Lower lobe of right lung (tissue), 2 donors: ENCODE measurements around the gene PAPPA. TPM values are rescaled to one million over a fixed set of nuclear protein-coding genes. Genes with fewer than 3 reads are reported as not detected.

Experiments used
- ATAC-seq, 2 donors: fragments of 200-7000 bp; cut with Tn5 transposase; one replicate each; pipeline ENCODE4 v1.9.1; 2020 to 2022; ENCODE audit warnings: mild to moderate bottlenecking in 2 of 2, moderate library complexity in 2 of 2
- DNase-seq: peaks from one replicate; pipeline ENCODE4 v3.0.0-alpha.2; 2020
- H3K27ac ChIP-seq: fragments of 200-600 bp; one replicate; pipeline ENCODE4 v1.8.0; 2022
- H3K27me3 ChIP-seq: fragments of 200-600 bp; one replicate; pipeline ENCODE4 v1.8.0; 2022; ENCODE audit warnings: low read depth
- H3K36me3 ChIP-seq: fragments of 200-600 bp; one replicate; pipeline ENCODE4 v1.8.0; 2022; ENCODE audit warnings: mild to moderate bottlenecking
- H3K4me1 ChIP-seq: fragments of 200-600 bp; one replicate; pipeline ENCODE4 v1.8.0; 2022
- H3K4me3 ChIP-seq: fragments of 200-600 bp; one replicate; pipeline ENCODE4 v1.8.0; 2022; ENCODE audit warnings: mild to moderate bottlenecking
- H3K9me3 ChIP-seq: fragments of 200-600 bp; one replicate; pipeline ENCODE4 v1.8.0; 2022
- intact Hi-C: fragments of 100-400 bp; cut with DNase I; formaldehyde crosslinking; loops from one replicate; pipeline ENCODE4 v1.11.0; 2022
- total RNA-seq: library from RNA; stranded (reverse); fragmentation: NEBNext Ultra II Directional; extraction: Animal tissue kit (Norgen Biotek cat#: 25700); gene quantifications from one replicate; pipeline ENCODE4 v1.2.1, GENCODE V29; 2021
- TF ChIP-seq, protein P1 (sequence below): fragments of 200-600 bp; IDR thresholded peaks from one replicate; pipeline ENCODE4 v1.8.0; 2022; ENCODE audit warnings: antibody characterized with exemption, mild to moderate bottlenecking
- donor health status: DM: no; HTN: yes; CAD: no; lungs with severe emphysema.

Gene PAPPA
- total RNA-seq, 1 donor from 2014 or later, result 2.2 TPM

DNA sequence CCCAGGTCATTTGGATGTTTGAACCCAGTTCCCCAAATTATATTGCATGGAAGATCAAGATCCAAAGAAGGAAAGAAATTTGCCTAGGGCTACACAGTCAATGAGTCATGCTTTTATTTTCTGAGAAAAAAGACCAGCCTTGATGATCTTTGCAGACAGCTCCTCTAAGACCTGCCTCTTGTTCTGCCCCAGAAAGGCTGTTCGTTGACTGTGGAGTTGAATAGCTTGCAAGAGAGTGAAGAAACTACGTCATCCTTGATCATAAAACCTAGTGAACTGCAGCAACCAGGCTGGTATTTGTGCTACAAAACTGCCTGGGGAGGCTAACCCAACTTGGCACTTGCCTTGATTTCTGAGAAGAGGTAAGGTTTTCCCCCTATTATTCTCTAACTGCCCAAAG lies 263.9 kb downstream of the PAPPA start:
- H3K27ac ChIP-seq, result no peak overlapping the region
- H3K27me3 ChIP-seq, result no peaks in the 10 kb centered on the region
- H3K36me3 ChIP-seq, result no peaks in the 10 kb centered on the region
- no peaks in the 10 kb centered on the region for H3K9me3 ChIP-seq
- no peak overlapping the region for H3K4me3 ChIP-seq
- TF ChIP-seq, protein P1, sequence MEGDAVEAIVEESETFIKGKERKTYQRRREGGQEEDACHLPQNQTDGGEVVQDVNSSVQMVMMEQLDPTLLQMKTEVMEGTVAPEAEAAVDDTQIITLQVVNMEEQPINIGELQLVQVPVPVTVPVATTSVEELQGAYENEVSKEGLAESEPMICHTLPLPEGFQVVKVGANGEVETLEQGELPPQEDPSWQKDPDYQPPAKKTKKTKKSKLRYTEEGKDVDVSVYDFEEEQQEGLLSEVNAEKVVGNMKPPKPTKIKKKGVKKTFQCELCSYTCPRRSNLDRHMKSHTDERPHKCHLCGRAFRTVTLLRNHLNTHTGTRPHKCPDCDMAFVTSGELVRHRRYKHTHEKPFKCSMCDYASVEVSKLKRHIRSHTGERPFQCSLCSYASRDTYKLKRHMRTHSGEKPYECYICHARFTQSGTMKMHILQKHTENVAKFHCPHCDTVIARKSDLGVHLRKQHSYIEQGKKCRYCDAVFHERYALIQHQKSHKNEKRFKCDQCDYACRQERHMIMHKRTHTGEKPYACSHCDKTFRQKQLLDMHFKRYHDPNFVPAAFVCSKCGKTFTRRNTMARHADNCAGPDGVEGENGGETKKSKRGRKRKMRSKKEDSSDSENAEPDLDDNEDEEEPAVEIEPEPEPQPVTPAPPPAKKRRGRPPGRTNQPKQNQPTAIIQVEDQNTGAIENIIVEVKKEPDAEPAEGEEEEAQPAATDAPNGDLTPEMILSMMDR, result no peak
- H3K4me1 ChIP-seq, result no peaks in the 10 kb centered on the region
- intact Hi-C loops, result no loop called here
- DNase-seq (no peak), ATAC-seq (no peak)

DNA sequence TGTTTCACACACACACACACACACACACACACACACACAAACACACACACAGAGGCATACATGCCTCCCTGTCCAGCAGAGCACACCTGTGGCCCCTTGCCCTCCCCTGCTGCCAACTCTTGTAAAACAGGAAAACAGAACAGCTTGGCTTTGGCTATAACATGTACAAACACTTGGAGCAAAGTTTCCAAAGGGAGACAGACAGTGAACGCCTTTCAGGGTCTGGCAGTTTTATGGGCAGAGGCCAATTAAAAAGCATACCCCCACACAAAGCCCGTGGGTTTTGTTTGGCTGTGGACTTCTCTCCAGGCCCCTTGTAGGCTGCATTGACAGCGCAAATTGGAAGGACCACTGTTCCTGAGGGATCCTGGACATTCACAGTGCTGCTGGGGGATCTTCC lies 265.6 kb downstream of the PAPPA start:
- TF ChIP-seq, protein P1, result no peak
- no peaks in the 10 kb centered on the region for H3K36me3 ChIP-seq
- H3K4me3 ChIP-seq, result no peak overlapping the region
- ATAC-seq (no peak), DNase-seq (no peak)
- H3K4me1 ChIP-seq, result no peaks in the 10 kb centered on the region
- no peak overlapping the region for H3K27ac ChIP-seq
- intact Hi-C loops, result no loop called here
- H3K27me3 ChIP-seq, result no peaks in the 10 kb centered on the region
- H3K9me3 ChIP-seq, result no peaks in the 10 kb centered on the region

DNA sequence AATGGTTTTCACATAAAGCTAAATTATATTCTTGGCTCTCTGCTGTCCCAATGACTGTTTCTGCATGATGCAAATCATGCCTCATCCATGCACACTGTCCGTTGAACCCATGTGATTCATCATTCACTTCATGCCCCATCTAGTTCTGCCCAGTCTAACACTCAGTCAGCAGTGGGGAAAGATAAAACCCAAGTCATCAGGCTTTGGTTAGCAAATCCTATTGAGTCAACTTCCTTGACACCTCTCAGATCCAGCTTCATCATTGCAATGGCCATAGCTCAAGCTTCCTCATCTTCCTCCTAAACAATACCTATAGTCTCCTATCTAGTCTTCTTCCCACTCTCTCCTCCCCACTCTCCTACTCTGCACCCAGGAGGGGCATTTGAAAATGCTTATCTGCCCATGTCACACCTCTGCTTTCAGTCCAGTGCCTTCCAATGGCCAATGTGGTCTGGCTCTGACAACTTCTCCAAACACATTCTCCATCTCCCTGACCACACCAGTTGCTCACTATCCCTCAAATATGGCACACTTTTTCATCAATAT lies 267.5 kb downstream of the PAPPA start:
- H3K27ac ChIP-seq, result no peak overlapping the region
- no peak for ATAC-seq

DNA sequence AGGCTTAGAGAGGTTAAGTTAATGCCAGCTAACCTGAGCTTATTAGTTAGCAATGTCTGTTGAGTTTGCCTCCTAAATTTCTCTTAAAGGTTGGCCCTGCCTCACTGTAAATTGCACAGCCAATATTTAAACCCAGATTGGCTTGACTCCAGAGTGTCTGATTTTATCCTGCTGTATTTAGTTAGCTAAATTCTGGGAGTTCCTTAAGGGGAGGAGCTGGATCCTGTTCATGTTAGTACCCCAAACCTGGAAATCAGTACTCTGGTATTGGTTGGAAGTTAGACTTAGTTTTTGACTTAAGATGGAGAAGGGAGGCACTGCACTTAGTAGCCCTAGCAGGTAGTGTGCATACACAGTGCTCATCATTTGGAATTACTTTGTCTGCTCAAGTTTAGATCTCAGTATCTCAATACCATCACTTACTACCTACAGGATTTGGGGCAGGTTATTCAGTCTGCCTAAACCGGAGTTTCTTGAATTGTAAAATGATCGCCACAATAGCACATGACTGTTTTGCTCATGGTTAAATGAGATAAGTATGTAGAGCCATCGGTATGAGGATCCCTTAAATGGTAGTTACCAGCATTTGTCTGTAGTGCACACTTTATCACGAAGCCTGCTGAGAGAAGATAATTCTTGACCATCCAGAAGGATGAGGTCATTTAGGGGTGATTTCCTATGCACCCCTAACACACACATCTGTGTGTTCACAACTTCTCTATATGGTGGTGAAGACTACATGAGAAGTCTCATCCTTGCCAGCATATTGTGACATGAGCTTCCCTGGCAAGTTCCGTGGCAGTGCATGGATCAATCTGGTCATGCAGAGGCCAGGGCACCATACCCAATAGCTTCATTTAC lies 268.8 kb downstream of the PAPPA start:
- H3K4me1 ChIP-seq, result no peaks in the 10 kb centered on the region
- no peaks in the 10 kb centered on the region for H3K27me3 ChIP-seq
- intact Hi-C loops, result no loop called here
- no peak overlapping the region for H3K27ac ChIP-seq
- DNase-seq (no peak), ATAC-seq (no peak)
- TF ChIP-seq, protein P1, result no peak
- no peak overlapping the region for H3K4me3 ChIP-seq
- H3K36me3 ChIP-seq, result no peaks in the 10 kb centered on the region
- no peaks in the 10 kb centered on the region for H3K9me3 ChIP-seq

More for the DNA sequence above, 267.5 kb downstream of the PAPPA start:
- Histone ChIP-seq H3K9me3 (no peaks in the 10 kb centered on the region), H3K4me1 (no peaks in the 10 kb centered on the region), H3K36me3 (no peaks in the 10 kb centered on the region), H3K27me3 (no peaks in the 10 kb centered on the region), H3K4me3 (no peak overlapping the region)
- TF ChIP-seq, protein P1, result no peak
- DNase-seq, result no peak
- intact Hi-C loops, result no loop called here

DNA sequence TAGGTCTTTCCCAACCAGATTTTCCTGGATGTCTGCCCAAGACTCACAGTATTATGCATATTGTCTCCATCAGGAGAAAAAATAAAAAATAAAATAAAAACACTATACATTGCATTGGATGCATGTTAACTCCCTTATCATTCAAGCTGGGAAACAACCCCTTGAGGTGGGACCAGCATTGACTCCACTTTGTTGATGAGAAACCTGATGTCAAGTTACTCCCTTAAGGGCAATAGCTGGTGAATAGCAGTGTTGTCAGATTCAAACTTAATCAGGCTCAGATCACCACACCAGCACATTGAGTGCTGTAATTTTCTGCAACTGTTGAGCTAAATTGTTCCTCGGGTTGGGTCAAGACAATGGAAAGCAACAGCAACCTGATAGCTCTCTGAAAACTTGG lies 269.6 kb downstream of the PAPPA start:
- Histone ChIP-seq H3K4me3 (no peak overlapping the region), H3K9me3 (no peaks in the 10 kb centered on the region), H3K27ac (no peak overlapping the region), H3K36me3 (no peaks in the 10 kb centered on the region), H3K27me3 (no peaks in the 10 kb centered on the region), H3K4me1 (no peaks in the 10 kb centered on the region)
- ATAC-seq (no peak), DNase-seq (no peak)
- TF ChIP-seq, protein P1, result no peak
- intact Hi-C loops, result no loop called here
